H1 (cell line): ENCODE data around the gene ENDOU. TPM values are rescaled to one million over a fixed set of nuclear protein-coding genes. Genes with fewer than 3 reads are reported as not detected.

Experiments used
- BCL11A ChIP-seq, 2 experiments: IDR thresholded peaks; one replicate each; pipeline ENCODE4 v1.6.1; 2011; ENCODE audit warnings: low read depth in 2 of 2, low read length in 2 of 2, mild to moderate bottlenecking in 2 of 2
- CBX5 ChIP-seq: fragments of 300-800, 300-1000 bp; sonication (generic); IDR thresholded peaks from 2 replicates; pipeline ENCODE4 v1.7.1; 2016; ENCODE audit warnings: antibody characterized with exemption, low read length, low read depth
- CREB1 ChIP-seq: IDR thresholded peaks from 2 replicates; pipeline ENCODE4 v1.6.1; 2012; ENCODE audit warnings: inconsistent platforms
- CTBP2 ChIP-seq: IDR thresholded peaks from 2 replicates; pipeline ENCODE4 v1.7.0; 2011; ENCODE audit warnings: borderline replicate concordance, mild to moderate bottlenecking, moderate library complexity, mixed read lengths, low read length; ENCODE audit not compliant: insufficient read depth, insufficient read length
- CTCF ChIP-seq, 3 experiments: IDR thresholded peaks; 1 replicate in 2 of 3; 2 replicates in 1 of 3; pipeline versions ENCODE4 v1.5.1 to v1.6.1; 2011; ENCODE audit warnings: low read length in 3 of 3, mild to moderate bottlenecking in 3 of 3, inconsistent platforms in 2 of 3, low read depth in 1 of 3, moderate library complexity in 1 of 3; ENCODE audit not compliant: insufficient read depth in 1 of 3; ENCODE audit errors: control extremely low read depth in 1 of 3
- GABPA ChIP-seq: IDR thresholded peaks from 2 replicates; pipeline ENCODE4 v1.6.1; 2011; ENCODE audit warnings: mild to moderate bottlenecking, low read length, moderate library complexity, borderline replicate concordance; ENCODE audit not compliant: insufficient read depth
- JUND ChIP-seq: IDR thresholded peaks from 2 replicates; pipeline ENCODE4 v1.6.1; 2011; ENCODE audit warnings: mild to moderate bottlenecking, improper control_type of control experiment, low read length
- KDM1A ChIP-seq: fragments of 200-600, 300-600 bp; sonication (generic); IDR thresholded peaks from 2 replicates; pipeline ENCODE4 v1.7.1; 2016; ENCODE audit warnings: mild to moderate bottlenecking, low read length, borderline replicate concordance
- MAFK ChIP-seq: IDR thresholded peaks from 2 replicates; pipeline ENCODE4 v1.6.1; 2012; ENCODE audit warnings: low read depth, mild to moderate bottlenecking, improper control_type of control experiment, low read length
- PHF8 ChIP-seq: fragments of 200-600 bp; sonication (generic); conservative IDR thresholded peaks from 2 replicates; pipeline ENCODE4 v1.7.1; 2012; ENCODE audit warnings: low read depth, mild to moderate bottlenecking, inconsistent platforms, low read length, moderate library complexity
- POLR2A ChIP-seq, 2 experiments: IDR thresholded peaks; 1 replicate in 1 of 2; 2 replicates in 1 of 2; pipeline ENCODE4 v1.6.1; 2011; ENCODE audit warnings: low read depth in 2 of 2, low read length in 2 of 2, mild to moderate bottlenecking in 2 of 2; ENCODE audit errors: control extremely low read depth in 1 of 2
- POU5F1 ChIP-seq: IDR thresholded peaks from 2 replicates; pipeline ENCODE4 v1.6.1; 2011; ENCODE audit warnings: low read depth, mild to moderate bottlenecking, low read length, moderate library complexity
- RAD21 ChIP-seq, 2 experiments: IDR thresholded peaks in 1 of 2; conservative IDR thresholded peaks in 1 of 2; 2 replicates each; pipeline ENCODE4 v1.6.1; 2011; ENCODE audit warnings: low read depth in 2 of 2, low read length in 2 of 2, improper control_type of control experiment in 1 of 2, inconsistent platforms in 1 of 2, mild to moderate bottlenecking in 1 of 2, moderate library complexity in 1 of 2
- RBBP5 ChIP-seq: IDR thresholded peaks from 2 replicates; pipeline ENCODE4 v1.7.1; 2012; ENCODE audit warnings: low read depth, mild to moderate bottlenecking, inconsistent platforms, low read length, moderate library complexity, borderline replicate concordance
- RNF2 ChIP-seq: fragments of 200-900, 300-1000 bp; sonication (generic); IDR thresholded peaks from 2 replicates; pipeline ENCODE4 v1.7.1; 2016; ENCODE audit warnings: borderline replicate concordance, low read depth, mild to moderate bottlenecking, antibody characterized with exemption, low read length; ENCODE audit not compliant: poor library complexity, severe bottlenecking; ENCODE audit errors: missing control alignments
- SAP30 ChIP-seq: fragments of 300-600 bp; sonication (generic); IDR thresholded peaks from 2 replicates; pipeline ENCODE4 v1.7.1; 2012; ENCODE audit warnings: low read length, moderate library complexity, mild to moderate bottlenecking, inconsistent platforms; ENCODE audit not compliant: insufficient read depth, insufficient replicate concordance
- SP4 ChIP-seq: IDR thresholded peaks from 2 replicates; pipeline ENCODE4 v1.6.1; 2012; ENCODE audit warnings: low read length, inconsistent platforms
- SRF ChIP-seq: IDR thresholded peaks from 2 replicates; pipeline ENCODE4 v1.6.1; 2011; ENCODE audit warnings: mild to moderate bottlenecking, low read depth, low read length, moderate library complexity
- TEAD4 ChIP-seq: IDR thresholded peaks from 2 replicates; pipeline ENCODE4 v1.6.1; 2012; ENCODE audit warnings: low read depth, low read length, inconsistent platforms, mixed read lengths
- YY1 ChIP-seq: IDR thresholded peaks from 2 replicates; pipeline ENCODE4 v1.6.1; 2011; ENCODE audit warnings: low read depth, mild to moderate bottlenecking, low read length
- polyA plus RNA-seq, 7 experiments: library from polyadenylated mRNA; depleted of rRNA in 3 of 7; stranded (reverse) in 5 of 7; unstranded in 2 of 7; fragments of >200 nt in 5 of 7; fragments of 200-250 nt in 2 of 7; gene quantifications; 1 replicate in 5 of 7; 2 replicates in 1 of 7; 4 replicates in 1 of 7; pipeline versions ENCODE4 v1.2.1 to v1.2.3, GENCODE V29; 2011 to 2013; ENCODE audit warnings: missing spikeins in 2 of 7, mixed read lengths in 2 of 7
- total RNA-seq: library from RNA; stranded (reverse); fragmentation: NEBNext Ultra II Directional; extraction: Animal tissue kit (Norgen Biotek cat#: 25700); gene quantifications from 2 replicates; pipeline ENCODE4 v1.2.1, GENCODE V29; 2021
- TF ChIP-seq, protein P1 (sequence below): IDR thresholded peaks from 2 replicates; pipeline ENCODE4 v1.6.1; 2012; ENCODE audit warnings: inconsistent platforms

Gene ENDOU
- total and polyA plus RNA-seq, 2 of the 8 experiments (the other 6 are each of a cell fraction or from before 2014, with no cell fraction given) = not detected

GRCh38 chr12:47717443-47718193, 7.7 kb downstream of the ENDOU start (continued):
- TF ChIP-seq CTCF (IDR thresholded peaks at IDR 0.05; ENCODE audit: control extremely low read depth in 1 of 3, insufficient read depth in 1 of 3, low read depth in 1 of 3, low read length in 3 of 3) = peak; percentile 83 to 98 (median 93)
- no peak for TF ChIP-seq SAP30
- no peak for TF ChIP-seq SRF
- TF ChIP-seq TEAD4 = no peak
- TF ChIP-seq JUND = no peak
- peak; percentile 52; the same call in 1 of the 2 replicates for TF ChIP-seq CREB1
- TF ChIP-seq CTBP2 = no peak
- TF ChIP-seq RBBP5 = no peak
- no peak for TF ChIP-seq MAFK
- TF ChIP-seq, protein P1, sequence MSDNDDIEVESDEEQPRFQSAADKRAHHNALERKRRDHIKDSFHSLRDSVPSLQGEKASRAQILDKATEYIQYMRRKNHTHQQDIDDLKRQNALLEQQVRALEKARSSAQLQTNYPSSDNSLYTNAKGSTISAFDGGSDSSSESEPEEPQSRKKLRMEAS = peak; percentile 37; the same call in 1 of the 2 replicates
- TF ChIP-seq PHF8 = no peak
- TF ChIP-seq KDM1A = no peak
- TF ChIP-seq YY1 = peak; percentile 60
- TF ChIP-seq POLR2A (IDR thresholded peaks at IDR 0.05; ENCODE audit: control extremely low read depth in 1 of 2, low read depth in 2 of 2, low read length in 2 of 2) = no peak
- TF ChIP-seq RNF2 = no peak
- peak; percentile 64 to 67 for TF ChIP-seq RAD21 (IDR thresholded peaks at IDR 0.05 in 1 of 2, conservative IDR thresholded peaks at IDR 0.05 in 1 of 2; ENCODE audit: low read depth in 2 of 2, low read length in 2 of 2)
- TF ChIP-seq BCL11A (IDR thresholded peaks at IDR 0.05; ENCODE audit: low read depth in 2 of 2, low read length in 2 of 2) = no peak
- no peak for TF ChIP-seq CBX5
- TF ChIP-seq SP4 = peak; percentile 77; the same call in 1 of the 2 replicates
- no peak for TF ChIP-seq POU5F1
- no peak for TF ChIP-seq GABPA
